Measurements from ENCODE around the gene MAPK11.

The MAPK11 gene

GRCh38 chr22:50305923-50306566 is 35.9 kb upstream of the MAPK11 start:
- Histone ChIP-seq H3K36me3 (ENCODE audit: control insufficient read depth, insufficient read depth, low read length) (peaks cover 4% of the 10 kb centered on the region), H3K9ac (ENCODE audit: low read depth, low read length) (no peak overlapping the region), H3K9me3 (ENCODE audit: control insufficient read depth, insufficient read depth, low read length) (no peaks in the 10 kb centered on the region), H3K27me3 (ENCODE audit: control insufficient read depth, insufficient read depth, low read length) (no peaks in the 10 kb centered on the region), H3K4me1 (ENCODE audit: control insufficient read depth, insufficient read depth, low read length) (peaks cover 3% of the 10 kb centered on the region), H3K4me3 (ENCODE audit: low read depth, low read length) (peak overlapping the region; percentile 61)

GRCh38 chr22:50305393-50305922 is 35.3 kb upstream of the MAPK11 start:
- Histone ChIP-seq H3K27me3 (ENCODE audit: control insufficient read depth, insufficient read depth, low read length) (no peaks in the 10 kb centered on the region), H3K9ac (ENCODE audit: low read depth, low read length) (no peak overlapping the region), H3K36me3 (ENCODE audit: control insufficient read depth, insufficient read depth, low read length) (peaks cover 4% of the 10 kb centered on the region), H3K4me1 (ENCODE audit: control insufficient read depth, insufficient read depth, low read length) (peaks cover 5% of the 10 kb centered on the region), H3K4me3 (ENCODE audit: low read depth, low read length) (no peak overlapping the region), H3K9me3 (ENCODE audit: control insufficient read depth, insufficient read depth, low read length) (no peaks in the 10 kb centered on the region)

GRCh38 chr22:50304528-50305392 is 34.6 kb upstream of the MAPK11 start:
- H3K4me3 ChIP-seq (ENCODE audit: low read depth, low read length) = no peak overlapping the region
- H3K27me3 ChIP-seq (ENCODE audit: control insufficient read depth, insufficient read depth, low read length) = no peaks in the 10 kb centered on the region
- H3K4me1 ChIP-seq (ENCODE audit: control insufficient read depth, insufficient read depth, low read length) = peaks cover 5% of the 10 kb centered on the region
- no peak overlapping the region for H3K9ac ChIP-seq (ENCODE audit: low read depth, low read length)
- H3K9me3 ChIP-seq (ENCODE audit: control insufficient read depth, insufficient read depth, low read length) = no peaks in the 10 kb centered on the region
- H3K36me3 ChIP-seq (ENCODE audit: control insufficient read depth, insufficient read depth, low read length) = peaks cover 4% of the 10 kb centered on the region

- peak overlapping the region; percentile 54 for H3K9ac ChIP-seq (ENCODE audit: low read depth, low read length)
- H3K4me1 ChIP-seq (ENCODE audit: control insufficient read depth, insufficient read depth, low read length) = peaks cover 5% of the 10 kb centered on the region
- no peaks in the 10 kb centered on the region for H3K27me3 ChIP-seq (ENCODE audit: control insufficient read depth, insufficient read depth, low read length)
- H3K4me3 ChIP-seq (ENCODE audit: low read depth, low read length) = no peak overlapping the region
- peaks cover 4% of the 10 kb centered on the region for H3K36me3 ChIP-seq (ENCODE audit: control insufficient read depth, insufficient read depth, low read length)
- H3K9me3 ChIP-seq (ENCODE audit: control insufficient read depth, insufficient read depth, low read length) = no peaks in the 10 kb centered on the region
Measured at GRCh38 chr22:50303848-50304527, 33.8 kb upstream of the MAPK11 start.

GRCh38 chr22:50303515-50303847 is 33.3 kb upstream of the MAPK11 start:
- no peaks in the 10 kb centered on the region for H3K9me3 ChIP-seq (ENCODE audit: control insufficient read depth, insufficient read depth, low read length)
- no peaks in the 10 kb centered on the region for H3K27me3 ChIP-seq (ENCODE audit: control insufficient read depth, insufficient read depth, low read length)
- no peak overlapping the region for H3K4me3 ChIP-seq (ENCODE audit: low read depth, low read length)
- peaks cover 4% of the 10 kb centered on the region for H3K36me3 ChIP-seq (ENCODE audit: control insufficient read depth, insufficient read depth, low read length)
- H3K9ac ChIP-seq (ENCODE audit: low read depth, low read length) = peak overlapping the region; percentile 54
- peaks cover 5% of the 10 kb centered on the region for H3K4me1 ChIP-seq (ENCODE audit: control insufficient read depth, insufficient read depth, low read length)

GRCh38 chr22:50302564-50302963 is 32.4 kb upstream of the MAPK11 start:
- H3K27me3 ChIP-seq (ENCODE audit: control insufficient read depth, insufficient read depth, low read length) = no peaks in the 10 kb centered on the region
- no peak overlapping the region for H3K4me3 ChIP-seq (ENCODE audit: low read depth, low read length)
- H3K36me3 ChIP-seq (ENCODE audit: control insufficient read depth, insufficient read depth, low read length) = peaks cover 4% of the 10 kb centered on the region
- H3K9me3 ChIP-seq (ENCODE audit: control insufficient read depth, insufficient read depth, low read length) = no peaks in the 10 kb centered on the region
- peaks cover 5% of the 10 kb centered on the region for H3K4me1 ChIP-seq (ENCODE audit: control insufficient read depth, insufficient read depth, low read length)
- no peak overlapping the region for H3K9ac ChIP-seq (ENCODE audit: low read depth, low read length)

GRCh38 chr22:50302041-50302541 is 31.9 kb upstream of the MAPK11 start:
- Histone ChIP-seq H3K4me3 (ENCODE audit: low read depth, low read length) (no peak overlapping the region), H3K9ac (ENCODE audit: low read depth, low read length) (no peak overlapping the region), H3K27me3 (ENCODE audit: control insufficient read depth, insufficient read depth, low read length) (no peaks in the 10 kb centered on the region), H3K4me1 (ENCODE audit: control insufficient read depth, insufficient read depth, low read length) (peaks cover 5% of the 10 kb centered on the region), H3K36me3 (ENCODE audit: control insufficient read depth, insufficient read depth, low read length) (peaks cover 4% of the 10 kb centered on the region), H3K9me3 (ENCODE audit: control insufficient read depth, insufficient read depth, low read length) (no peaks in the 10 kb centered on the region)

GRCh38 chr22:50301581-50301991 is 31.4 kb upstream of the MAPK11 start:
- Histone ChIP-seq H3K9ac (ENCODE audit: low read depth, low read length) (no peak overlapping the region), H3K27me3 (ENCODE audit: control insufficient read depth, insufficient read depth, low read length) (no peaks in the 10 kb centered on the region), H3K9me3 (ENCODE audit: control insufficient read depth, insufficient read depth, low read length) (no peaks in the 10 kb centered on the region), H3K4me1 (ENCODE audit: control insufficient read depth, insufficient read depth, low read length) (peaks cover 5% of the 10 kb centered on the region), H3K4me3 (ENCODE audit: low read depth, low read length) (no peak overlapping the region), H3K36me3 (ENCODE audit: control insufficient read depth, insufficient read depth, low read length) (peaks cover 4% of the 10 kb centered on the region)

- Histone ChIP-seq H3K27me3 (ENCODE audit: control insufficient read depth, insufficient read depth, low read length) (no peaks in the 10 kb centered on the region), H3K4me3 (ENCODE audit: low read depth, low read length) (no peak overlapping the region), H3K36me3 (ENCODE audit: control insufficient read depth, insufficient read depth, low read length) (peaks cover 4% of the 10 kb centered on the region), H3K9me3 (ENCODE audit: control insufficient read depth, insufficient read depth, low read length) (no peaks in the 10 kb centered on the region), H3K9ac (ENCODE audit: low read depth, low read length) (no peak overlapping the region), H3K4me1 (ENCODE audit: control insufficient read depth, insufficient read depth, low read length) (peaks cover 2% of the 10 kb centered on the region)
Measured at GRCh38 chr22:50300620-50301257, 30.6 kb upstream of the MAPK11 start.

- Histone ChIP-seq H3K27me3 (ENCODE audit: control insufficient read depth, insufficient read depth, low read length) (no peaks in the 10 kb centered on the region), H3K4me1 (ENCODE audit: control insufficient read depth, insufficient read depth, low read length) (peaks cover 2% of the 10 kb centered on the region), H3K36me3 (ENCODE audit: control insufficient read depth, insufficient read depth, low read length) (peaks cover 4% of the 10 kb centered on the region), H3K4me3 (ENCODE audit: low read depth, low read length) (peak overlapping the region; percentile 46), H3K9me3 (ENCODE audit: control insufficient read depth, insufficient read depth, low read length) (no peaks in the 10 kb centered on the region), H3K9ac (ENCODE audit: low read depth, low read length) (peak overlapping the region; percentile 24)
Measured at GRCh38 chr22:50299785-50300619, 29.8 kb upstream of the MAPK11 start.
